ENCODE results near the gene ZNF689. TPM values are rescaled to one million over a fixed set of nuclear protein-coding genes. Genes with fewer than 3 reads are reported as not detected.
"Not testable (repeated sequence)": the region's sequence is repeated elsewhere in the genome, so short reads cannot be mapped to it uniquely, and the experiment has no call there.

The ZNF689 gene
- total RNA-seq, 1 experiment from 2014 or later = 10.1 TPM

DNA sequence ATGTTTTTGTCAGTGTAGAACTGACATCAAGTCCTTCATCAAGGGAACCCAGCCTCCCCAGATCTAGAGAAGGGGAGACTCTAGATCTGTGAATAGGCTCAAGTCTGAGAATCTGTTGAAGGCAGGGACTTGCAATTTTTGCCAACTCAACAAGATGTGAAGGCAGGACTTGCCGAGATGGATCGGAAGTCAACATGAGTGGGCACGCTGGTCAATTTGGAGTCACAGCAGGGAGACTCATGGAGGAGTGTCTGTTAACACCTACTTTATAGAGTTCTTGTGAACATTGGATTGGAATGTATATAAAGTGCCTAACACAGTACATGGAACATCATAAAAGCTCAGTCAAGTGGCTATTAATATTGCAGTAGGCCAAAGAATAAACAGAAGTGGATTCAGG lies 10.0 kb downstream of the ZNF689 start:
- Histone ChIP-seq H3K36me3 (ENCODE audit: low read depth) (no peaks in the 10 kb centered on the region), H3K9me2 (ENCODE audit: insufficient read depth) (no peaks in the 10 kb centered on the region), H4K20me1 (ENCODE audit: insufficient read depth) (no peaks in the 10 kb centered on the region), H3K4me1 (replicated peaks; ENCODE audit: insufficient read depth) (no peaks in the 10 kb centered on the region), H3K27me3 (ENCODE audit: insufficient read depth, low read depth) (no peaks in the 10 kb centered on the region), H3K79me2 (ENCODE audit: low read depth) (no peaks in the 10 kb centered on the region), H3K4me3 (no peak overlapping the region), H3K27ac (no peak overlapping the region), H2AFZ (no peak overlapping the region), H3F3A (ENCODE audit: insufficient read depth, low read depth) (peaks cover 60% of the 10 kb centered on the region; the same call in 1 of the 2 replicates), H3K9me3 (ENCODE audit: insufficient read depth, low read depth) (no peaks in the 10 kb centered on the region), H3K4me2 (no peak overlapping the region)
- ChIA-PET CTCF (interaction anchor here (0.6 to 1.0 kb wide), 2 partner anchors 23 to 172 kb away, joined by 3 to 4 read pairs; no protein-coding TSS in a partner anchor), POLR2A (ENCODE audit: unreplicated experiment) (no interaction called here)
- TF ChIP-seq EZH2 (IDR thresholded peaks at IDR 0.05; ENCODE audit: low read depth) = no peak
- TF ChIP-seq, protein P1, sequence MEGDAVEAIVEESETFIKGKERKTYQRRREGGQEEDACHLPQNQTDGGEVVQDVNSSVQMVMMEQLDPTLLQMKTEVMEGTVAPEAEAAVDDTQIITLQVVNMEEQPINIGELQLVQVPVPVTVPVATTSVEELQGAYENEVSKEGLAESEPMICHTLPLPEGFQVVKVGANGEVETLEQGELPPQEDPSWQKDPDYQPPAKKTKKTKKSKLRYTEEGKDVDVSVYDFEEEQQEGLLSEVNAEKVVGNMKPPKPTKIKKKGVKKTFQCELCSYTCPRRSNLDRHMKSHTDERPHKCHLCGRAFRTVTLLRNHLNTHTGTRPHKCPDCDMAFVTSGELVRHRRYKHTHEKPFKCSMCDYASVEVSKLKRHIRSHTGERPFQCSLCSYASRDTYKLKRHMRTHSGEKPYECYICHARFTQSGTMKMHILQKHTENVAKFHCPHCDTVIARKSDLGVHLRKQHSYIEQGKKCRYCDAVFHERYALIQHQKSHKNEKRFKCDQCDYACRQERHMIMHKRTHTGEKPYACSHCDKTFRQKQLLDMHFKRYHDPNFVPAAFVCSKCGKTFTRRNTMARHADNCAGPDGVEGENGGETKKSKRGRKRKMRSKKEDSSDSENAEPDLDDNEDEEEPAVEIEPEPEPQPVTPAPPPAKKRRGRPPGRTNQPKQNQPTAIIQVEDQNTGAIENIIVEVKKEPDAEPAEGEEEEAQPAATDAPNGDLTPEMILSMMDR (conservative IDR thresholded peaks at IDR 0.05) = no peak
- BruUV-seq (replicated peaks) = no TSS peak
- intact Hi-C loops (cut with micrococcal nuclease; ENCODE audit: unreplicated experiment) = no loop called here
- no peak for DNase-seq

DNA sequence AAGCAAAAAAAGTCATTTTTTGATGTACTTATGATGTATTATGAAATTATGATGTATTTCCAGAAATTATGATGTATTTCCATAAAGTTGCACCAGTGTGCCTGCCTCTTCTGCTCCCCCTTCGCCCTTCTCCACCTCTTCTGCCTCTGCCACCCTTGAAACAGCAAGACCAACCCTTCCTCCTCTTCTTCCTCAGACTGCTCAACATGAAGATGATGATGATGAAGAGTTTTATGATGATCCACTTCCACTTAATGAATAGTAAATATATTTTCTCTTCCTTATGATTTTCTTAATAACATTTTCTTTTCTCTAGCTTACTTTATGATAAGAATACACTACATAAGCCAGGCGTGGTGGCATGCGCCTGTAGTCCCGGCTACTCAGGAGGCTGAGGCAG lies 17.3 kb downstream of the ZNF689 start:
- Histone ChIP-seq H3K4me3 (no peak overlapping the region), H3K4me1 (replicated peaks; ENCODE audit: insufficient read depth) (no peaks in the 10 kb centered on the region), H3F3A (ENCODE audit: insufficient read depth, low read depth) (peaks cover 34% of the 10 kb centered on the region; the same call in 1 of the 2 replicates), H3K4me2 (no peak overlapping the region), H3K27me3 (ENCODE audit: insufficient read depth, low read depth) (no peaks in the 10 kb centered on the region), H3K79me2 (ENCODE audit: low read depth) (0 out of 2 replicates have a peak, but pooled peaks cover 3% of the 10 kb centered on the region), H3K9me2 (ENCODE audit: insufficient read depth) (no peaks in the 10 kb centered on the region), H2AFZ (no peak overlapping the region), H3K9me3 (ENCODE audit: insufficient read depth, low read depth) (no peaks in the 10 kb centered on the region), H4K20me1 (ENCODE audit: insufficient read depth) (no peaks in the 10 kb centered on the region), H3K36me3 (ENCODE audit: low read depth) (no peaks in the 10 kb centered on the region), H3K27ac (no peak overlapping the region)
- DNase-seq = no peak
- no peak for TF ChIP-seq EZH2 (IDR thresholded peaks at IDR 0.05; ENCODE audit: low read depth)
- TF ChIP-seq, protein P1 (conservative IDR thresholded peaks at IDR 0.05) = no peak
- intact Hi-C loops (cut with micrococcal nuclease; ENCODE audit: unreplicated experiment) = no loop called here
- ChIA-PET CTCF (no interaction called here), POLR2A (ENCODE audit: unreplicated experiment) (interaction anchor here (0.6 kb wide), 1 partner anchor 554 kb away, joined by 7 read pairs; no protein-coding TSS in a partner anchor)
- BruUV-seq (replicated peaks) = no TSS peak

DNA sequence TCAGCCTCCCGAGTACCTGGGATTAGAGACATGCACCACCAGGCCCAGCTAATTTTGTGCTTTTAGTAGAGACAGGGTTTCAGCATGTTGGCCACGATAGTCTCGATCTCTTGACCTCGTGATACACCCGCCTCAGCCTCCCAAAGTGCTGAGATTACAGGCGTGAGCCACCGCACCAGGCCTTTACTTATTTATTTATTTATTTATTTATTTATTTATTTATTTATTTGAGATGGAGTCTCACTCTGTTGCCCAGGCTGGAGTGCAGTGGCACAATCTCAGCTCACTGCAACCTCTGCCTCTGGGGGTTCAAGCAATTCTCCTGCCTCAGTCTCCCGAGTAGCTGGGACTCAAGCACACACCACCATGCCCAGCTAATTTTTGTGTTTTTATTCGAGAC lies 19.3 kb downstream of the ZNF689 start:
- CTCF ChIA-PET; H3K27me3 ChIP-seq (ENCODE audit: insufficient read depth, low read depth); DNase-seq; BruUV-seq (replicated peaks); H3K9me2 ChIP-seq (ENCODE audit: insufficient read depth); H3K36me3 ChIP-seq (ENCODE audit: low read depth); H3K9me3 ChIP-seq (ENCODE audit: insufficient read depth, low read depth); H3K4me1 ChIP-seq (replicated peaks; ENCODE audit: insufficient read depth); H4K20me1 ChIP-seq (ENCODE audit: insufficient read depth); H3K27ac ChIP-seq; H2AFZ ChIP-seq; H3K4me2 ChIP-seq; H3K4me3 ChIP-seq; intact Hi-C loops (cut with micrococcal nuclease; ENCODE audit: unreplicated experiment): not testable (repeated sequence)
- POLR2A ChIA-PET (ENCODE audit: unreplicated experiment) = interaction anchor here (0.6 kb wide), 2 partner anchors 14 to 154 kb away, joined by 3 to 4 read pairs; no protein-coding TSS in a partner anchor
- peaks cover 21% of the 10 kb centered on the region for H3K79me2 ChIP-seq (ENCODE audit: low read depth)
- peaks cover 21% of the 10 kb centered on the region; the same call in 1 of the 2 replicates for H3F3A ChIP-seq (ENCODE audit: insufficient read depth, low read depth)

DNA sequence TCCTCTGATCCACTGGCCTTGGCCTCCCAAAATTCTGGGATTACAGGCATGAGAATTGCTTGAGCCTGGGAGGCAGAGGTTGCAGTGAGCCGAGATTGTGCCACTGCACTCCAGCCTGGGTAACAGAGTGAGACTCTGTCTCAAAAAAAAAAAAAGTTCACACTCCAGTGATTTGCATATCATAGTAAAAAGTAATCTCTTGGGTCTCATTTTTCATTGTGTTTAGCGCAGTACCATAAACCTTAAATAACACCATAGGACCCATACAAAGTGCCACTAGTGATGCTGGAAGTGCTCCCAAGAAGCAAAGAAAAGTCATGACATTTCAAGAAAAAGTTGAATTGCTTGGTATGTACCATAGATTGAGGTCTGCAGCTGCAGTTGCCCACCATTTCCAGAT lies 20.6 kb downstream of the ZNF689 start:
- POLR2A ChIA-PET (ENCODE audit: unreplicated experiment); H3K4me2 ChIP-seq; H3K4me3 ChIP-seq; H3K4me1 ChIP-seq (replicated peaks; ENCODE audit: insufficient read depth); BruUV-seq (replicated peaks); H3K9me3 ChIP-seq (ENCODE audit: insufficient read depth, low read depth); H3K27me3 ChIP-seq (ENCODE audit: insufficient read depth, low read depth); H4K20me1 ChIP-seq (ENCODE audit: insufficient read depth); H2AFZ ChIP-seq; H3K36me3 ChIP-seq (ENCODE audit: low read depth); DNase-seq; CTCF ChIA-PET; intact Hi-C loops (cut with micrococcal nuclease; ENCODE audit: unreplicated experiment); H3K27ac ChIP-seq; H3K9me2 ChIP-seq (ENCODE audit: insufficient read depth): not testable (repeated sequence)
- H3K79me2 ChIP-seq (ENCODE audit: low read depth) = peaks cover 28% of the 10 kb centered on the region
- H3F3A ChIP-seq (ENCODE audit: insufficient read depth, low read depth) = peaks cover 13% of the 10 kb centered on the region; the same call in 1 of the 2 replicates

All from PC-9 (cell line).